NCI-H524 (cell line): ENCODE measurements around the gene PIMREG.

ENCODE experiments used
- DNase-seq, 2 experiments: peaks; one replicate each; lab custom pipeline; 2025; lab: John Stamatoyannopoulos, UW

The PIMREG gene

DNA sequence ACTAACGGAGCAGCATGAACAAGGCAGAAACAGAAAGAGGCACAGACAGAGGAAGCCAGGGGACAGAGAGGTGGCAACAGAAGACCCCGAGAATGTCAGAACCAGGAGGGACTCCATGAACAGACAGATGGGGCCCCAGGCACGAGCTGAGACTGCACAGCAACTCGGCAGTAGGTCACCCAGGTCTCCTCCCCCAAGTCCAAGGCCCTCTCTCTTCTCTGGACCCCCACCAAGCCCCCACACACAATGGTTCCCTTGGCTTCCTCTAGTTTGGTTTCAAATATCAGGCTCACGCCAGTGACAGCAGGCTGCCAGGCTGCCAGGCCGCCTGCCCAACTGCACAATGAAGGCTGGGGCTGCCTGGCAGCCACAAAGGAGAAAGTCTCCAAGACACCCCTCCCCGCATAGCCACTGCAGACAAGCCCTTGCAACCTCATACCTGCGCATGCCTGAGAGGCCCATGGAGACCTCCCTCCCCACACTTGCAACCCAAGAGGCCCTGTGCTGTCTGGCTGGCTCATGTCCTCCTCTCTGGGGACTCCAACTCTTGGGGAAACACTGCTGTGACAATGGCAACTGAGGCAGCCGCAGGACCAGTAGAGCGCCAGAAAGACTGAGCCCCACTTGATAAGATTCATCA lies 54.8 kb downstream of the PIMREG start:
- no peak for DNase-seq
